Tibial nerve (tissue), 4 donors: Measurements from ENCODE around the gene KSR1. TPM values are rescaled to one million over a fixed set of nuclear protein-coding genes. Genes with fewer than 3 reads are reported as not detected.

Experiments used
- DNase-seq, 2 donors: peaks; one replicate each; pipeline ENCODE4 v3.0.0-alpha.2; 2019; ENCODE audit warnings: low spot score in 2 of 2
- H3K27ac ChIP-seq, 4 donors: fragments of 200-600 bp; sonication (generic) in 3 of 4; one replicate each; pipeline ENCODE4 v1.5.1; 2017 to 2019; ENCODE audit warnings: mild to moderate bottlenecking in 1 of 4
- H3K27me3 ChIP-seq, 2 donors: fragments of 200-600 bp; sonication (generic) in 1 of 2; one replicate each; pipeline versions ENCODE4 v1.5.1 to v1.6.0; 2017 to 2019
- H3K36me3 ChIP-seq, 3 donors: fragments of 200-600 bp; sonication (generic); one replicate each; pipeline ENCODE4 v1.5.1; 2018 to 2019
- H3K4me1 ChIP-seq, 4 donors: fragments of 200-600 bp; sonication (generic) in 3 of 4; one replicate each; pipeline ENCODE4 v1.5.1; 2017 to 2019
- H3K4me3 ChIP-seq, 4 donors: fragments of 200-600 bp; sonication (generic) in 3 of 4; one replicate each; pipeline ENCODE4 v1.5.1; 2017 to 2019; ENCODE audit warnings: mild to moderate bottlenecking in 1 of 4, moderate library complexity in 1 of 4
- H3K9me3 ChIP-seq, 4 donors: fragments of 200-600 bp; sonication (generic) in 3 of 4; one replicate each; pipeline ENCODE4 v1.5.1; 2017 to 2019
- EP300 ChIP-seq, 2 donors: sonication (generic); formaldehyde crosslinking; IDR thresholded peaks; one replicate each; pipeline ENCODE4 v1.6.1; 2017; ENCODE audit warnings: antibody characterized with exemption in 2 of 2, mild to moderate bottlenecking in 1 of 2
- POLR2A ChIP-seq, 2 donors: fragments of 450-650 bp; IDR thresholded peaks; one replicate each; pipeline ENCODE4 v1.6.1; 2017; ENCODE audit warnings: antibody characterized with exemption in 2 of 2, mild to moderate bottlenecking in 2 of 2, moderate library complexity in 2 of 2
- WGBS, 2 donors: methylation state at CpG; one replicate each; pipeline ENCODE4 v1.1.5; 2018; 5-methylcytosine and 5-hydroxymethylcytosine counted together
- total RNA-seq, 4 donors: library from RNA; depleted of rRNA; stranded (reverse); fragments of >200 nt; gene quantifications; one replicate each; pipeline ENCODE4 v1.1.0, GENCODE V29; 2016
- TF ChIP-seq, protein P1 (sequence below), 5 experiments: fragments of 200-600 bp in 3 of 5; fragments of 450-650 bp in 2 of 5; sonication (generic) in 3 of 5; IDR thresholded peaks; one replicate each; pipeline ENCODE4 v1.5.1; 2016 to 2019; ENCODE audit warnings: antibody characterized with exemption in 5 of 5, mild to moderate bottlenecking in 3 of 5, moderate library complexity in 2 of 5

KSR1 gene
- total RNA-seq, 4 donors from 2014 or later = 45.1 to 110 (median 54.2) TPM

DNA sequence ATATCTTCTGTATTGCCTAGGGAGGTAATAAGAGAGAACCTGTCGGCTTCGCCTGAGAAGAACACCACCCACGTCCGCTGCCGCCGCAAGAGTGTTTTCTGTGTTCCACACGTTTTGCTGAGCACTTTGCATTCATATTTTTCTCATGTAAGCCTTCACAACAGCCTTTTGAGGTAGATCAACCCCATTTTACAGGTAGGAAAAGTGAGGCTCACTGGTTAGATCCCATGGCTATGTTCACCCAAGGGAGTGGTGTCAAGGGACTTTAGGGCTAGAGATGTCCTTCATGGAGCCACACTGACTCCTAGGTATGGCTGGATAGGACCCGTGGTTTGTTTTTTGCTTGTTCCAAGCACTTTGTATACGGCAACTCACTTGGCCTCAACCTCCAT lies 87.7 kb downstream of the KSR1 start:
- Histone ChIP-seq H3K4me3 (no peak overlapping the region), H3K36me3 (no peaks in the 10 kb centered on the region), H3K9me3 (no peaks in the 10 kb centered on the region), H3K4me1 (peaks cover 0 to 42% (median 31%) of the 10 kb centered on the region in 4 donors), H3K27ac (no peak overlapping the region), H3K27me3 (no peaks in the 10 kb centered on the region)
- TF ChIP-seq POLR2A (IDR thresholded peaks at IDR 0.05) (no peak), EP300 (IDR thresholded peaks at IDR 0.05) (no peak)
- TF ChIP-seq, protein P1, sequence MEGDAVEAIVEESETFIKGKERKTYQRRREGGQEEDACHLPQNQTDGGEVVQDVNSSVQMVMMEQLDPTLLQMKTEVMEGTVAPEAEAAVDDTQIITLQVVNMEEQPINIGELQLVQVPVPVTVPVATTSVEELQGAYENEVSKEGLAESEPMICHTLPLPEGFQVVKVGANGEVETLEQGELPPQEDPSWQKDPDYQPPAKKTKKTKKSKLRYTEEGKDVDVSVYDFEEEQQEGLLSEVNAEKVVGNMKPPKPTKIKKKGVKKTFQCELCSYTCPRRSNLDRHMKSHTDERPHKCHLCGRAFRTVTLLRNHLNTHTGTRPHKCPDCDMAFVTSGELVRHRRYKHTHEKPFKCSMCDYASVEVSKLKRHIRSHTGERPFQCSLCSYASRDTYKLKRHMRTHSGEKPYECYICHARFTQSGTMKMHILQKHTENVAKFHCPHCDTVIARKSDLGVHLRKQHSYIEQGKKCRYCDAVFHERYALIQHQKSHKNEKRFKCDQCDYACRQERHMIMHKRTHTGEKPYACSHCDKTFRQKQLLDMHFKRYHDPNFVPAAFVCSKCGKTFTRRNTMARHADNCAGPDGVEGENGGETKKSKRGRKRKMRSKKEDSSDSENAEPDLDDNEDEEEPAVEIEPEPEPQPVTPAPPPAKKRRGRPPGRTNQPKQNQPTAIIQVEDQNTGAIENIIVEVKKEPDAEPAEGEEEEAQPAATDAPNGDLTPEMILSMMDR (IDR thresholded peaks at IDR 0.05) = no peak
- 93 to 97% methylated on average over 9 of the region's 9 CpGs for WGBS, 2 donors
- DNase-seq = no peak

DNA sequence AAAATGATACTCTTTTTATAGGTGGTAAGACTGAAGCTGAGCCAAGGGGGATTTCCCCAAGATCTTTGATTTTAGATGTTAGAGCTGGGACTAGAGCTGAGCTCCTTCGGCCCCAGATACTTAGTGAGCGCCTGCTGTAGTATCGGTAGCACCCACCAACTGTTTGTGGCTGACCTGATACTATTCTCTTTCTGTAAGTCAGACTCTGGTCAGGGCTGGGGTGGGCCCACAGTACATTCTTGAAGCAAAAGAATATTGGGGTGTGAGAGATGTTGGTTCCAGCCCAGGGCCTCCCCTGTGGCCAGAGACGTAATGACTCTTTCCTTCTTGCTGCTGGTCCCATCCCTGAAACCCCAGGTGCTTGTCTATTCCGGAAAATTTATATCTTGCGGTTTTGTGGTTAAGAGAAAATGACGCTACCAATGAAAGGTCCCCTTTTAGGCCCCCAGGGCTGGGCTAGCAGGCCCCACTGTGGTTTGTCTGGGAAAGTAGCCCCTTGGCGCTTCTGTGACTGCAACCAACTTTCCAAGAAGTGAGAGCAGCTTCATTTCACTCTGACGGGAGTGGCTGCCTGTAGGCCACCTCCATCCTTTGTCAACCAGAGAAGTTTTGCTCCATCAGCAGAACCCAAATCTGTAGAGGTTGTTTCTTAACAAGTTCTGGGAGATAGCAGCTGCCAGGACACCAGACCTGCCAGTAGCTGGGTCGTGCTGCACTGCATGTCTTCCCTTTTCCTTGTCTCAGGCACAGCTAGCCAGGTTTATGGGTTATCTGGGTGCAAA lies 88.3 kb downstream of the KSR1 start:
- Histone ChIP-seq H3K27ac (no peak overlapping the region), H3K4me1 (peaks cover 0 to 42% (median 26%) of the 10 kb centered on the region in 4 donors), H3K9me3 (no peaks in the 10 kb centered on the region), H3K36me3 (no peaks in the 10 kb centered on the region), H3K27me3 (no peaks in the 10 kb centered on the region), H3K4me3 (no peak overlapping the region)
- 77 to 84% methylated on average over 10 of the region's 10 CpGs for WGBS, 2 donors
- no peak for DNase-seq
- TF ChIP-seq POLR2A (IDR thresholded peaks at IDR 0.05) = no peak
- TF ChIP-seq, protein P1 (IDR thresholded peaks at IDR 0.05) = no peak
- no peak for TF ChIP-seq EP300 (IDR thresholded peaks at IDR 0.05)

DNA sequence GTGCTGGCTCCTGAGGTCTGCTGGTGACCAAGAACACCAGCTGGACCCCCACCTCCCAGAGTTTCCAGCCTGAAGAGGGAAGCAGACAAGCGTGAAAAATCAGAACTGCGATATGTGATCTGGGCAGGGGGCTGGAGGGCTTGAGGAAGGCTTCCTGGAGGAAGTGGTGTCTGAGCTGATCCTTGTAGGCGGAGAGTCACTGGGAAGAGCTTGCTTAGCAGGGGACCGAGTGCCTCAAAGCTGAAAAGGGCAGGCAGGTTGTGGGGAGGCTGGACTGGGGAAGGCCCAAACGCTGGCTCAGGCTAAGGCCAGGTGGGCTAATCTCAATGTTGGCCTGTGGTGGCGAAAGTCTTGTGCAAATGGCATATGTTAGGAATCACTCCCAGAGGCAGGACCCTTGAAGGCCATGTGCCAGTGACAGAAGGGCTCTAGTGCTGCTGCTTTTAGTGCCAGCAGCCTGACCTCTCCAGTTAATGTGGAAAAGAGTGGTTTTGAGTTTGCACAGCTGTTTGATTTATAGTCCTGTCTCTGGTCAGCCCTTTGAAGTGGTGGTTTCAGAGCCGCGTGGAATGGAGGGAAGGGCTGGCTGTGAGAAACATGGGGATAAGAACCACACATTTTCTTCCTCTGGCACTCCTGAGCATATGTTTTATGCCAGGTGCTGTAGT lies 89.4 kb downstream of the KSR1 start:
- TF ChIP-seq, protein P1 (IDR thresholded peaks at IDR 0.05) = no peak
- H3K27me3 ChIP-seq = no peaks in the 10 kb centered on the region

DNA sequence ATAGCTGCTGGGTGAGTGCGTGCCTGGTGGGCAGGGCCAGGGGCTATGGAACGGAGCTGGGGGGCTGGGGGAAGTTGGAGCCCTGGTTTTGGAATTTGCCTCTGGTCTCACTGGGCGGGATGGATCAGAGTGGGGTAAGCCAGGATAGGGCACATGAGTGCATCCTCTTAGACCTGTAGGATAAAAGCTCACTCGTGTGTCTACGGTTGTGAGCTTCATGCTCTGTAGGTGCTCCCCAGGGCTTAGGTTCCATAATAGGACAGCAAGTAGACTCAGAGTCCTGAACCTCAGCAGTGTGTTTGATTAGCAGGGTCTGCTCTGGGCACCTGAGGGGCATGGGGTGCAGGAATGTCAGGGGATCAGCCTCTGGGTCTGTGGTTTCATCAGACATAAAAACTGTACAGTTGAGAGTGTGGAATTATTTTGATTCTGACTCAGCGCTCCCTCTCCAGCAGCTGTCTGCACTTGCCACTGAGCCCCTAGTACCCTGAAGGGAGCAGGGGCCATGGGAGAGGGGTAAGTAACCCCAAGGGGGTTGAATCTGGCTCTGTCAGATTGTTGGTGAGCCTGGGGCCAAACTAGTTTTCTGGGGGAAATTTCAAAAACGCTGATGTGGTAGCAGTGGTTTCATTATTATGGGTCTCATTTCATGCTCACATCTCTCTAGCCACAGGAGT lies 90.5 kb downstream of the KSR1 start:
- WGBS, 2 donors = 82% methylated on average over 7 of the region's 7 CpGs
- Histone ChIP-seq H3K4me3 (no peak overlapping the region), H3K9me3 (no peaks in the 10 kb centered on the region), H3K4me1 (peaks cover 0 to 25% (median 7%) of the 10 kb centered on the region in 4 donors), H3K36me3 (peaks cover 0 to 7% (median 0%) of the 10 kb centered on the region in 3 donors), H3K27me3 (no peaks in the 10 kb centered on the region), H3K27ac (no peak overlapping the region)
- TF ChIP-seq EP300 (IDR thresholded peaks at IDR 0.05) = no peak
- DNase-seq = no peak

More for the DNA sequence above, 89.4 kb downstream of the KSR1 start:
- no peak for DNase-seq
- H3K4me1 ChIP-seq = peaks cover 0 to 36% (median 17%) of the 10 kb centered on the region in 4 donors
- WGBS, 2 donors = 82 to 87% methylated on average over 8 of the region's 8 CpGs
- no peak overlapping the region for H3K4me3 ChIP-seq
- H3K36me3 ChIP-seq = peaks cover 0 to 3% (median 0%) of the 10 kb centered on the region in 3 donors
- H3K27ac ChIP-seq = no peak overlapping the region
- H3K9me3 ChIP-seq = no peaks in the 10 kb centered on the region

DNA sequence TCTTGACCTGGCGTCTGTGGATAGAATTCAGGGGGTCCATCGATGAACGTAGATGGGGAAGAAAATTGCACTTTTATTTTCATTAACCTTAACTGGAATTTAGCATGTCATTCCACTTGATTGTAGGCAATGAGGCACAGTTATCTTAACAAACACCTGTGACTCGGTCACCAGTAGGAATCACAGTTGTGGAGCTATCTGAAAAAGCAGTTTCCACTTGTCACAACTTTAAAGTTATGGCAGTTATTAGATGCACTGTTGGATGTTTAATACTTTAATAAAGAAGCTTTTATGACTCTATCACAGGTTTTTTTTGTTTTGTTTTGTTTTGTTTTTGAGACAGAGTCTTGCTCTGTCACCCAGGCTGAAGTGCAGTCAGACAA lies 91.0 kb downstream of the KSR1 start:
- no peak for DNase-seq
- no peaks in the 10 kb centered on the region for H3K27me3 ChIP-seq
- peaks cover 0 to 12% (median 0%) of the 10 kb centered on the region in 3 donors for H3K36me3 ChIP-seq
- H3K4me3 ChIP-seq = no peak overlapping the region
- TF ChIP-seq EP300 (IDR thresholded peaks at IDR 0.05) = no peak
- TF ChIP-seq, protein P1 (IDR thresholded peaks at IDR 0.05) = no peak
- no peak for TF ChIP-seq POLR2A (IDR thresholded peaks at IDR 0.05)
- H3K4me1 ChIP-seq = peaks cover 0 to 23% (median 5%) of the 10 kb centered on the region in 4 donors
- 69% methylated on average over 4 of the region's 4 CpGs for WGBS, 2 donors
- no peaks in the 10 kb centered on the region for H3K9me3 ChIP-seq
- H3K27ac ChIP-seq = no peak overlapping the region
